Astrocyte (in vitro differentiated cells and primary cell): Measurements from ENCODE around the gene ARHGEF10L. TPM values are rescaled to one million over a fixed set of nuclear protein-coding genes. Genes with fewer than 3 reads are reported as not detected.

Experiments
- DNase-seq: peaks from one replicate; pipeline ENCODE4 v3.0.0-alpha.2; 2010; ENCODE audit warnings: low read depth
- FAIRE-seq: peaks from 2 replicates; lab custom pipeline; 2011; peaks lifted over from hg19 to GRCh38; lab: Jason Lieb, UNC
- H2AFZ ChIP-seq: 2 replicates; pipeline ENCODE4 v1.6.0; 2012; ENCODE audit warnings: low read depth, low read length, inconsistent platforms
- H3K27ac ChIP-seq: 2 replicates; pipeline ENCODE4 v1.5.1; 2011; ENCODE audit warnings: low read depth, low read length, inconsistent platforms
- H3K27me3 ChIP-seq: 2 replicates; pipeline ENCODE4 v1.6.0; 2011; ENCODE audit warnings: low read length, inconsistent platforms; ENCODE audit not compliant: insufficient read depth
- H3K36me3 ChIP-seq: 2 replicates; pipeline ENCODE4 v1.5.1; 2011; ENCODE audit warnings: low read length, inconsistent platforms; ENCODE audit not compliant: insufficient read depth
- H3K4me1 ChIP-seq: 2 replicates; pipeline ENCODE4 v1.5.1; 2011; ENCODE audit warnings: low read length, inconsistent platforms; ENCODE audit not compliant: insufficient read depth
- H3K4me2 ChIP-seq: 2 replicates; pipeline ENCODE4 v1.6.0; 2012; ENCODE audit warnings: low read length, inconsistent platforms
- H3K4me3 ChIP-seq: 2 replicates; pipeline ENCODE4 v1.5.1; 2011; ENCODE audit warnings: low read depth, mild to moderate bottlenecking, low read length, inconsistent platforms; ENCODE audit not compliant: insufficient read depth
- H3K79me2 ChIP-seq: 2 replicates; pipeline ENCODE4 v1.6.0; 2012; ENCODE audit warnings: mild to moderate bottlenecking, low read length, inconsistent platforms; ENCODE audit not compliant: insufficient read depth
- H3K9ac ChIP-seq: 2 replicates; pipeline ENCODE4 v1.6.0; 2012; ENCODE audit warnings: mild to moderate bottlenecking, low read length, inconsistent platforms
- H3K9me3 ChIP-seq: 2 replicates; pipeline ENCODE4 v1.5.1; 2012; ENCODE audit warnings: low read depth, mild to moderate bottlenecking, low read length, inconsistent platforms; ENCODE audit not compliant: insufficient read depth
- H4K20me1 ChIP-seq: 2 replicates; pipeline ENCODE4 v1.6.0; 2012; ENCODE audit warnings: low read length, inconsistent platforms; ENCODE audit not compliant: insufficient read depth
- H3K27ac Mint-ChIP-seq: one replicate; pipeline ENCODE4 v1.8.0; 2021; ENCODE audit warnings: mild to moderate bottlenecking, mixed read lengths; ENCODE audit not compliant: unreplicated experiment
- H3K27me3 Mint-ChIP-seq: one replicate; pipeline ENCODE4 v1.8.0; 2021; ENCODE audit warnings: low read depth, mixed read lengths; ENCODE audit not compliant: unreplicated experiment
- H3K36me3 Mint-ChIP-seq: one replicate; pipeline ENCODE4 v1.8.0; 2021; ENCODE audit warnings: low read depth, mixed read lengths; ENCODE audit not compliant: unreplicated experiment
- H3K4me1 Mint-ChIP-seq: one replicate; pipeline ENCODE4 v1.8.0; 2021; ENCODE audit warnings: low read depth, mixed read lengths; ENCODE audit not compliant: unreplicated experiment
- H3K4me3 Mint-ChIP-seq: one replicate; pipeline ENCODE4 v1.8.0; 2021; ENCODE audit warnings: mild to moderate bottlenecking, moderate library complexity, mixed read lengths; ENCODE audit not compliant: unreplicated experiment
- H3K9me3 Mint-ChIP-seq: one replicate; pipeline ENCODE4 v1.8.0; 2021; ENCODE audit warnings: mild to moderate bottlenecking, mixed read lengths; ENCODE audit not compliant: unreplicated experiment
- CTCF ChIP-seq: IDR thresholded peaks from 2 replicates; pipeline ENCODE4 v1.5.1; 2011; ENCODE audit warnings: low read depth, mild to moderate bottlenecking, inconsistent platforms, low read length, moderate library complexity; ENCODE audit not compliant: insufficient read depth
- EZH2 ChIP-seq: IDR thresholded peaks from 2 replicates; pipeline ENCODE4 v1.6.1; 2012; ENCODE audit warnings: mild to moderate bottlenecking, low read length, inconsistent platforms; ENCODE audit not compliant: insufficient read depth
- total RNA-seq: library from RNA; stranded (reverse); gene quantifications from 2 replicates; pipeline ENCODE4 v1.2.1, GENCODE V29; 2021

Gene ARHGEF10L
- total RNA-seq, 1 donor from 2014 or later = 14.2 TPM

- Histone ChIP-seq H3K4me2 (no peak overlapping the region), H3K4me3 (no peak overlapping the region), H3K79me2 (no peaks in the 10 kb centered on the region), H3K27me3 (no peaks in the 10 kb centered on the region), H3K9me3 (no peaks in the 10 kb centered on the region), H2AFZ (no peak overlapping the region), H4K20me1 (peaks cover 11% of the 10 kb centered on the region), H3K4me1 (no peaks in the 10 kb centered on the region), H3K9ac (no peak overlapping the region), H3K36me3 (no peaks in the 10 kb centered on the region), H3K27ac (no peak overlapping the region)
- peaks cover 12% of the 10 kb centered on the region for H3K36me3 Mint-ChIP-seq
- no peaks in the 10 kb centered on the region for H3K27me3 Mint-ChIP-seq
- DNase-seq (no peak), FAIRE-seq (no peak)
- no peak overlapping the region for H3K27ac Mint-ChIP-seq
- H3K4me3 Mint-ChIP-seq = no peak overlapping the region
- TF ChIP-seq EZH2 = no peak
- no peak for TF ChIP-seq CTCF
- H3K9me3 Mint-ChIP-seq = no peaks in the 10 kb centered on the region
- H3K4me1 Mint-ChIP-seq = no peaks in the 10 kb centered on the region
Measured at GRCh38 chr1:17682400-17682799, 142.9 kb downstream of the ARHGEF10L start.

GRCh38 chr1:17683598-17683997 lies 144.1 kb downstream of the ARHGEF10L start:
- Histone ChIP-seq H3K9ac (no peak overlapping the region), H3K27me3 (no peaks in the 10 kb centered on the region), H3K4me3 (no peak overlapping the region), H4K20me1 (peaks cover 10% of the 10 kb centered on the region), H2AFZ (no peak overlapping the region), H3K27ac (no peak overlapping the region), H3K9me3 (no peaks in the 10 kb centered on the region), H3K79me2 (no peaks in the 10 kb centered on the region), H3K36me3 (no peaks in the 10 kb centered on the region), H3K4me1 (no peaks in the 10 kb centered on the region), H3K4me2 (no peak overlapping the region)
- no peak overlapping the region for H3K4me3 Mint-ChIP-seq
- no peaks in the 10 kb centered on the region for H3K27me3 Mint-ChIP-seq
- H3K36me3 Mint-ChIP-seq = peaks cover 14% of the 10 kb centered on the region
- H3K4me1 Mint-ChIP-seq = no peaks in the 10 kb centered on the region
- DNase-seq (no peak), FAIRE-seq (no peak)
- H3K27ac Mint-ChIP-seq = no peak overlapping the region
- TF ChIP-seq EZH2 (no peak), CTCF (no peak)
- no peaks in the 10 kb centered on the region for H3K9me3 Mint-ChIP-seq

GRCh38 chr1:17684810-17685209 lies 145.3 kb downstream of the ARHGEF10L start:
- no peak overlapping the region for H3K4me3 ChIP-seq
- TF ChIP-seq CTCF = no peak
- H3K27ac ChIP-seq = no peak overlapping the region
- no peaks in the 10 kb centered on the region for H3K27me3 ChIP-seq
- H3K4me2 ChIP-seq = no peak overlapping the region
- H3K9me3 Mint-ChIP-seq = peaks cover 4% of the 10 kb centered on the region
- DNase-seq = no peak
- no peaks in the 10 kb centered on the region for H3K79me2 ChIP-seq
- H3K36me3 ChIP-seq = no peaks in the 10 kb centered on the region
- H3K36me3 Mint-ChIP-seq = peaks cover 17% of the 10 kb centered on the region
- no peaks in the 10 kb centered on the region for H3K4me1 ChIP-seq
- H3K27me3 Mint-ChIP-seq = no peaks in the 10 kb centered on the region
- no peaks in the 10 kb centered on the region for H3K9me3 ChIP-seq
- H3K4me3 Mint-ChIP-seq = no peak overlapping the region
- no peak overlapping the region for H3K9ac ChIP-seq
- H3K4me1 Mint-ChIP-seq = no peaks in the 10 kb centered on the region
- no peak overlapping the region for H3K27ac Mint-ChIP-seq
- H2AFZ ChIP-seq = no peak overlapping the region
- H4K20me1 ChIP-seq = peaks cover 10% of the 10 kb centered on the region
- FAIRE-seq = no peak
